Gastroesophageal sphincter (tissue), 3 donors: Measurements from ENCODE around the gene R3HDML.

Source experiments
- CTCF ChIP-seq, 4 experiments: fragments of 200-600 bp in 2 of 4; fragments of 450-650 bp in 2 of 4; sonication (generic) in 1 of 4; IDR thresholded peaks; one replicate each; pipeline ENCODE4 v1.5.1; 2017 to 2019; ENCODE audit warnings: antibody characterized with exemption in 4 of 4, mild to moderate bottlenecking in 2 of 4, moderate library complexity in 2 of 4
- POLR2AphosphoS5 ChIP-seq: sonication (generic); formaldehyde crosslinking; IDR thresholded peaks from one replicate; pipeline ENCODE4 v1.6.1; 2017; ENCODE audit warnings: antibody characterized with exemption

GRCh38 chr20:44349349-44349748 lies 12.5 kb downstream of the R3HDML start:
- TF ChIP-seq CTCF (IDR thresholded peaks at IDR 0.05): no peak
- TF ChIP-seq POLR2AphosphoS5: no peak
